Activated CD4-positive, alpha-beta memory T cell treated with anti-CD3 and anti-CD28 coated beads, Interleukin-2, amount 10 ng/mL, durations not matched to agents 7 days and 5 days (primary cell): ENCODE results near the gene IBSP. TPM values are rescaled to one million over a fixed set of nuclear protein-coding genes. Genes with fewer than 3 reads are reported as not detected.

Source experiments
- CTCF ChIA-PET: fragments of 350-600 bp; sonication (Branson Sonifier 250); formaldehyde crosslinking; loops from one replicate; lab custom pipeline; 2021; ENCODE audit warnings: antibody characterized with exemption, inconsistent platforms; lab: Charles Lee
- POLR2A ChIA-PET: fragments of 350-600 bp; sonication (Branson Sonifier 250); formaldehyde crosslinking; loops from one replicate; lab custom pipeline; 2021; ENCODE audit warnings: antibody characterized with exemption; lab: Charles Lee
- DNase-seq: peaks from one replicate; pipeline ENCODE4 v3.0.0-alpha.2; 2020
- H3K27ac Mint-ChIP-seq: one replicate; pipeline ENCODE4 v1.8.0; 2021; ENCODE audit warnings: mild to moderate bottlenecking, mixed read lengths
- H3K27me3 Mint-ChIP-seq: one replicate; pipeline ENCODE4 v1.8.0; 2021; ENCODE audit warnings: mixed read lengths
- H3K36me3 Mint-ChIP-seq: one replicate; pipeline ENCODE4 v1.8.0; 2021; ENCODE audit warnings: low read depth, mixed read lengths
- H3K4me1 Mint-ChIP-seq: one replicate; pipeline ENCODE4 v1.8.0; 2021; ENCODE audit warnings: mixed read lengths
- H3K4me3 Mint-ChIP-seq: one replicate; pipeline ENCODE4 v1.8.0; 2021; ENCODE audit warnings: mild to moderate bottlenecking, mixed read lengths
- H3K9me3 Mint-ChIP-seq: one replicate; pipeline ENCODE4 v1.8.0; 2021; ENCODE audit warnings: mixed read lengths
- total RNA-seq, 2 experiments: library from RNA; stranded (reverse); gene quantifications; one replicate each; pipeline ENCODE4 v1.2.3, GENCODE V29; 2021

The IBSP gene
- total RNA-seq, 2 experiments from 2014 or later = not detected

- H3K27ac Mint-ChIP-seq = no peak overlapping the region
- no peak overlapping the region for H3K4me3 Mint-ChIP-seq
- ChIA-PET CTCF (interaction anchor here (0.5 kb wide), 1 partner anchor 189 kb away, joined by 4 read pairs; no protein-coding TSS in a partner anchor), POLR2A (no interaction called here)
- DNase-seq = no peak
- peaks cover 59% of the 10 kb centered on the region for H3K27me3 Mint-ChIP-seq
- no peaks in the 10 kb centered on the region for H3K36me3 Mint-ChIP-seq
- no peaks in the 10 kb centered on the region for H3K9me3 Mint-ChIP-seq
- peaks cover 5% of the 10 kb centered on the region for H3K4me1 Mint-ChIP-seq
Observed at GRCh38 chr4:87843936-87844335, 44.6 kb downstream of the IBSP start.

GRCh38 chr4:87844452-87844851 is 45.1 kb downstream of the IBSP start:
- H3K27ac Mint-ChIP-seq = no peak overlapping the region
- no peaks in the 10 kb centered on the region for H3K36me3 Mint-ChIP-seq
- peaks cover 9% of the 10 kb centered on the region for H3K4me1 Mint-ChIP-seq
- peaks cover 57% of the 10 kb centered on the region for H3K27me3 Mint-ChIP-seq
- H3K4me3 Mint-ChIP-seq = no peak overlapping the region
- DNase-seq = no peak
- POLR2A ChIA-PET = no interaction called here
- H3K9me3 Mint-ChIP-seq = no peaks in the 10 kb centered on the region
- CTCF ChIA-PET = no interaction called here

GRCh38 chr4:87846226-87846625 is 46.9 kb downstream of the IBSP start:
- Mint-ChIP-seq H3K36me3 (no peaks in the 10 kb centered on the region), H3K27me3 (peaks cover 51% of the 10 kb centered on the region), H3K4me3 (no peak overlapping the region), H3K4me1 (peaks cover 13% of the 10 kb centered on the region), H3K27ac (no peak overlapping the region), H3K9me3 (no peaks in the 10 kb centered on the region)
- CTCF ChIA-PET = no interaction called here
- POLR2A ChIA-PET = no interaction called here
- DNase-seq = no peak

GRCh38 chr4:87848622-87849351 is 49.4 kb downstream of the IBSP start:
- Mint-ChIP-seq H3K36me3 (no peaks in the 10 kb centered on the region), H3K27ac (no peak overlapping the region), H3K4me3 (no peak overlapping the region), H3K27me3 (peaks cover 38% of the 10 kb centered on the region), H3K9me3 (no peaks in the 10 kb centered on the region), H3K4me1 (peaks cover 13% of the 10 kb centered on the region)
- peak; percentile 45 for DNase-seq
- ChIA-PET CTCF (interaction anchor here (0.6 to 2.6 kb wide), 21 partner anchors 11 to 1062 kb away, joined by 3 to 22 read pairs (median 5); partner anchors contain the start of gene HSD17B11), POLR2A (interaction anchor here (1.3 kb wide), 1 partner anchor 169 kb away, joined by 4 read pairs; no protein-coding TSS in a partner anchor)

- Mint-ChIP-seq H3K36me3 (no peaks in the 10 kb centered on the region), H3K27me3 (peaks cover 33% of the 10 kb centered on the region), H3K4me3 (no peak overlapping the region), H3K27ac (no peak overlapping the region), H3K4me1 (peaks cover 13% of the 10 kb centered on the region), H3K9me3 (no peaks in the 10 kb centered on the region)
- no peak for DNase-seq
- POLR2A ChIA-PET = interaction anchor here (0.7 to 1.3 kb wide), 2 partner anchors 169 to 435 kb away, joined by 3 to 4 read pairs; partner anchors contain the start of gene PPM1K
- CTCF ChIA-PET = interaction anchor here (1.0 to 2.6 kb wide), 19 partner anchors 10 to 459 kb away, joined by 3 to 22 read pairs (median 5); partner anchors contain the start of gene HSD17B11
Observed at GRCh38 chr4:87849612-87850011, 50.3 kb downstream of the IBSP start.

GRCh38 chr4:87851332-87851731 is 52.0 kb downstream of the IBSP start:
- no peak for DNase-seq
- Mint-ChIP-seq H3K4me3 (no peak overlapping the region), H3K4me1 (peaks cover 13% of the 10 kb centered on the region), H3K27ac (no peak overlapping the region), H3K27me3 (peaks cover 24% of the 10 kb centered on the region), H3K9me3 (no peaks in the 10 kb centered on the region), H3K36me3 (no peaks in the 10 kb centered on the region)
- POLR2A ChIA-PET = no interaction called here
- CTCF ChIA-PET = interaction anchor here (0.8 to 2.7 kb wide), 6 partner anchors 12 to 664 kb away, joined by 3 to 22 read pairs (median 4); no protein-coding TSS in a partner anchor

GRCh38 chr4:87851953-87852352 is 52.6 kb downstream of the IBSP start:
- peaks cover 23% of the 10 kb centered on the region for H3K27me3 Mint-ChIP-seq
- no peak for DNase-seq
- no peaks in the 10 kb centered on the region for H3K36me3 Mint-ChIP-seq
- CTCF ChIA-PET = interaction anchor here (1.2 to 2.7 kb wide), 8 partner anchors 10 to 664 kb away, joined by 3 to 22 read pairs (median 4); no protein-coding TSS in a partner anchor
- H3K9me3 Mint-ChIP-seq = no peaks in the 10 kb centered on the region
- H3K27ac Mint-ChIP-seq = no peak overlapping the region
- peaks cover 13% of the 10 kb centered on the region for H3K4me1 Mint-ChIP-seq
- H3K4me3 Mint-ChIP-seq = no peak overlapping the region
- POLR2A ChIA-PET = no interaction called here

- POLR2A ChIA-PET = no interaction called here
Observed at GRCh38 chr4:87853108-87853507, 53.8 kb downstream of the IBSP start.

GRCh38 chr4:87853891-87854290 is 54.5 kb downstream of the IBSP start:
- POLR2A ChIA-PET = interaction anchor here (0.6 kb wide), 1 partner anchor 18 kb away, joined by 3 read pairs; no protein-coding TSS in a partner anchor
- H3K27me3 Mint-ChIP-seq = peaks cover 24% of the 10 kb centered on the region
- peaks cover 8% of the 10 kb centered on the region for H3K4me1 Mint-ChIP-seq
- H3K27ac Mint-ChIP-seq = no peak overlapping the region
- CTCF ChIA-PET = interaction anchor here (1.3 to 2.7 kb wide), 4 partner anchors 94 to 357 kb away, joined by 3 to 23 read pairs (median 12); partner anchors contain the start of gene SPP1
- no peaks in the 10 kb centered on the region for H3K36me3 Mint-ChIP-seq
- H3K4me3 Mint-ChIP-seq = no peak overlapping the region
- DNase-seq = no peak
- H3K9me3 Mint-ChIP-seq = no peaks in the 10 kb centered on the region

More at GRCh38 chr4:87853108-87853507, 53.8 kb downstream of the IBSP start:
- peaks cover 22% of the 10 kb centered on the region for H3K27me3 Mint-ChIP-seq
- H3K4me1 Mint-ChIP-seq = peaks cover 12% of the 10 kb centered on the region
- no peaks in the 10 kb centered on the region for H3K9me3 Mint-ChIP-seq
- no peak overlapping the region for H3K27ac Mint-ChIP-seq
- no peak overlapping the region for H3K4me3 Mint-ChIP-seq
- no peaks in the 10 kb centered on the region for H3K36me3 Mint-ChIP-seq
- CTCF ChIA-PET = interaction anchor here (0.6 to 2.7 kb wide), 20 partner anchors 9 to 662 kb away, joined by 3 to 23 read pairs (median 3); partner anchors contain the start of gene SPP1
- no peak for DNase-seq

GRCh38 chr4:87855559-87855958 is 56.2 kb downstream of the IBSP start:
- no peak overlapping the region for H3K4me3 Mint-ChIP-seq
- CTCF ChIA-PET = interaction anchor here (1.0 kb wide), 1 partner anchor 130 kb away, joined by 3 read pairs; no protein-coding TSS in a partner anchor

GRCh38 chr4:87856816-87857215 is 57.5 kb downstream of the IBSP start:
- no peak overlapping the region for H3K4me3 Mint-ChIP-seq
- H3K4me1 Mint-ChIP-seq = no peaks in the 10 kb centered on the region
- H3K27me3 Mint-ChIP-seq = peaks cover 27% of the 10 kb centered on the region
- no peak for DNase-seq
- no peak overlapping the region for H3K27ac Mint-ChIP-seq
- POLR2A ChIA-PET = no interaction called here
- CTCF ChIA-PET = interaction anchor here (1.2 kb wide), 1 partner anchor 117 kb away, joined by 5 read pairs; no protein-coding TSS in a partner anchor
- H3K36me3 Mint-ChIP-seq = no peaks in the 10 kb centered on the region
- no peaks in the 10 kb centered on the region for H3K9me3 Mint-ChIP-seq

More at GRCh38 chr4:87855559-87855958, 56.2 kb downstream of the IBSP start:
- Mint-ChIP-seq H3K4me1 (no peaks in the 10 kb centered on the region), H3K36me3 (no peaks in the 10 kb centered on the region), H3K27me3 (peaks cover 29% of the 10 kb centered on the region), H3K27ac (no peak overlapping the region), H3K9me3 (no peaks in the 10 kb centered on the region)
- DNase-seq = no peak
- POLR2A ChIA-PET = no interaction called here

- Mint-ChIP-seq H3K9me3 (no peaks in the 10 kb centered on the region), H3K4me3 (no peak overlapping the region), H3K27me3 (peaks cover 27% of the 10 kb centered on the region), H3K36me3 (no peaks in the 10 kb centered on the region), H3K4me1 (no peaks in the 10 kb centered on the region), H3K27ac (no peak overlapping the region)
- DNase-seq = no peak
- CTCF ChIA-PET = interaction anchor here (1.2 kb wide), 1 partner anchor 116 kb away, joined by 5 read pairs; no protein-coding TSS in a partner anchor
- POLR2A ChIA-PET = no interaction called here
Observed at GRCh38 chr4:87857789-87858188, 58.4 kb downstream of the IBSP start.
